HepG2 (cell line): Measurements from ENCODE around the gene FIBP. TPM values are rescaled to one million over a fixed set of nuclear protein-coding genes. Genes with fewer than 3 reads are reported as not detected.

ENCODE experiments used
- FOXC1 ChIP-seq: sonication (generic); formaldehyde crosslinking; IDR thresholded peaks from 2 replicates; pipeline ENCODE4 v1.8.0; 2022; ENCODE audit warnings: mild to moderate bottlenecking, missing genetic modification reagents, borderline replicate concordance
- JDP2 ChIP-seq: sonication (generic); formaldehyde crosslinking; IDR thresholded peaks from 2 replicates; pipeline ENCODE4 v1.8.1; 2022; ENCODE audit warnings: missing genetic modification reagents, borderline replicate concordance
- NCOA1 ChIP-seq: sonication (generic); formaldehyde crosslinking; IDR thresholded peaks from 2 replicates; pipeline ENCODE4 v1.9.0; 2021; ENCODE audit warnings: missing genetic modification reagents
- ZBTB40 ChIP-seq, 2 experiments: fragments of 450-650 bp in 1 of 2; sonication (generic) in 1 of 2; formaldehyde crosslinking in 1 of 2; IDR thresholded peaks; 2 replicates each; pipeline versions ENCODE4 v1.6.1 to v1.8.0; 2016 to 2022; ENCODE audit warnings: antibody characterized with exemption in 1 of 2, mild to moderate bottlenecking in 1 of 2, missing genetic modification reagents in 1 of 2
- ZNF142 ChIP-seq: sonication (generic); formaldehyde crosslinking; IDR thresholded peaks from 2 replicates; pipeline ENCODE4 v1.4.0; 2020; ENCODE audit warnings: missing genetic modification reagents
- ZNF44 ChIP-seq: sonication (generic); formaldehyde crosslinking; IDR thresholded peaks from 2 replicates; pipeline ENCODE4 v1.5.1; 2020; ENCODE audit warnings: mild to moderate bottlenecking, missing genetic modification reagents
- ZNF605 ChIP-seq: sonication (generic); formaldehyde crosslinking; IDR thresholded peaks from 2 replicates; pipeline ENCODE4 v1.8.0; 2022; ENCODE audit warnings: mild to moderate bottlenecking, missing genetic modification reagents
- ZNF839 ChIP-seq: sonication (generic); formaldehyde crosslinking; IDR thresholded peaks from 2 replicates; pipeline ENCODE4 v1.4.0; 2020; ENCODE audit warnings: missing genetic modification reagents, mild to moderate bottlenecking, borderline replicate concordance
- polyA plus RNA-seq, 8 experiments: library from polyadenylated mRNA; depleted of rRNA in 3 of 8; stranded (reverse) in 7 of 8; unstranded in 1 of 8; fragments of >200 nt; fragmentation: Illumina TruSeq in 4 of 8; extraction: Trizol in 4 of 8; gene quantifications; 2 replicates each; pipeline versions ENCODE4 v1.2.1 to v1.2.3, GENCODE V29; 2011 to 2016; ENCODE audit warnings: low read depth in 4 of 8, missing spikeins in 1 of 8, mixed read lengths in 1 of 8; ENCODE audit not compliant: insufficient read depth in 1 of 8
- total RNA-seq, 5 experiments: library from RNA; depleted of rRNA; stranded (reverse); fragments of >200 nt; fragmentation: Illumina TruSeq; extraction: Trizol; gene quantifications; 2 replicates each; pipeline ENCODE4 v1.2.3, GENCODE V29; 2016; ENCODE audit warnings: low read depth in 1 of 5
- TF ChIP-seq, protein P1 (sequence below): sonication (generic); formaldehyde crosslinking; IDR thresholded peaks from 2 replicates; pipeline ENCODE4 v1.8.0; 2022; ENCODE audit warnings: mild to moderate bottlenecking, missing genetic modification reagents; ENCODE audit not compliant: insufficient replicate concordance
- TF ChIP-seq, protein P2 (sequence below): sonication (generic); formaldehyde crosslinking; IDR thresholded peaks from 2 replicates; pipeline ENCODE4 v1.4.0; 2020; ENCODE audit warnings: low read depth, mild to moderate bottlenecking, missing genetic modification reagents

The FIBP gene
- total and polyA plus RNA-seq, 2 of the 13 experiments (the other 11 are each of a cell fraction or from before 2014, with no cell fraction given): 42.9 to 62.1 TPM

DNA sequence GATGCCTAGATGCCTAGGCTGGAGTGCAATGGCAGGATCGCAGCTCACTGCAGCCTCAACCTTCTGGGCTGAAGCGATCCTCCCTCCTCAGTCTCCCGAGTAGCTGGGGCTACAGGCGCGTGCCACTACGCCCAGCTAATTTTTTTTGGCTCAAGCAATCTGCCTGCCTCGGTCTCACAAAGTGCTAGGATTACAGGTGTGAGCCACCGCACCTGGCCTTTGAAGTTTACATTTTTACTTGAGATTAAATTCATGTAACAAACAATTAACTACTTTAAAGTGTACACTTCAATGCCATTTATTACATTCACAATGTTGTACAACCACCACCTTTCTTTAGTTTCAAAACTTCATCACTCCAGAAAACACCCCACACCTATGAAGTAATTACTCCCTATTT lies 15.4 kb upstream of the FIBP start (continued):
- no peak for TF ChIP-seq ZBTB40 (IDR thresholded peaks at IDR 0.05)
- no peak for TF ChIP-seq ZBTB40 (CRISPR knock-in tag; IDR thresholded peaks at IDR 0.05)
- TF ChIP-seq, protein P1, sequence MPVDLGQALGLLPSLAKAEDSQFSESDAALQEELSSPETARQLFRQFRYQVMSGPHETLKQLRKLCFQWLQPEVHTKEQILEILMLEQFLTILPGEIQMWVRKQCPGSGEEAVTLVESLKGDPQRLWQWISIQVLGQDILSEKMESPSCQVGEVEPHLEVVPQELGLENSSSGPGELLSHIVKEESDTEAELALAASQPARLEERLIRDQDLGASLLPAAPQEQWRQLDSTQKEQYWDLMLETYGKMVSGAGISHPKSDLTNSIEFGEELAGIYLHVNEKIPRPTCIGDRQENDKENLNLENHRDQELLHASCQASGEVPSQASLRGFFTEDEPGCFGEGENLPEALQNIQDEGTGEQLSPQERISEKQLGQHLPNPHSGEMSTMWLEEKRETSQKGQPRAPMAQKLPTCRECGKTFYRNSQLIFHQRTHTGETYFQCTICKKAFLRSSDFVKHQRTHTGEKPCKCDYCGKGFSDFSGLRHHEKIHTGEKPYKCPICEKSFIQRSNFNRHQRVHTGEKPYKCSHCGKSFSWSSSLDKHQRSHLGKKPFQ (CRISPR knock-in tag): no peak
- no peak for TF ChIP-seq ZNF605 (CRISPR knock-in tag)
- no peak for TF ChIP-seq NCOA1 (CRISPR knock-in tag)
- TF ChIP-seq JDP2 (CRISPR knock-in tag): no peak
- TF ChIP-seq, protein P2, sequence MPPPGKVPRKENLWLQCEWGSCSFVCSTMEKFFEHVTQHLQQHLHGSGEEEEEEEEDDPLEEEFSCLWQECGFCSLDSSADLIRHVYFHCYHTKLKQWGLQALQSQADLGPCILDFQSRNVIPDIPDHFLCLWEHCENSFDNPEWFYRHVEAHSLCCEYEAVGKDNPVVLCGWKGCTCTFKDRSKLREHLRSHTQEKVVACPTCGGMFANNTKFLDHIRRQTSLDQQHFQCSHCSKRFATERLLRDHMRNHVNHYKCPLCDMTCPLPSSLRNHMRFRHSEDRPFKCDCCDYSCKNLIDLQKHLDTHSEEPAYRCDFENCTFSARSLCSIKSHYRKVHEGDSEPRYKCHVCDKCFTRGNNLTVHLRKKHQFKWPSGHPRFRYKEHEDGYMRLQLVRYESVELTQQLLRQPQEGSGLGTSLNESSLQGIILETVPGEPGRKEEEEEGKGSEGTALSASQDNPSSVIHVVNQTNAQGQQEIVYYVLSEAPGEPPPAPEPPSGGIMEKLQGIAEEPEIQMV (CRISPR knock-in tag): no peak
- TF ChIP-seq ZNF142: no peak
- TF ChIP-seq FOXC1: no peak
- no peak for TF ChIP-seq ZNF839 (CRISPR knock-in tag)
- no peak for TF ChIP-seq ZNF44 (CRISPR knock-in tag)
